Fibroblast of upper back skin (primary cell): ENCODE data around the gene C2orf49.

Experiments
- DNase-seq: peaks from one replicate; pipeline ENCODE4 v3.0.0-alpha.2; 2013

C2orf49 gene

DNA sequence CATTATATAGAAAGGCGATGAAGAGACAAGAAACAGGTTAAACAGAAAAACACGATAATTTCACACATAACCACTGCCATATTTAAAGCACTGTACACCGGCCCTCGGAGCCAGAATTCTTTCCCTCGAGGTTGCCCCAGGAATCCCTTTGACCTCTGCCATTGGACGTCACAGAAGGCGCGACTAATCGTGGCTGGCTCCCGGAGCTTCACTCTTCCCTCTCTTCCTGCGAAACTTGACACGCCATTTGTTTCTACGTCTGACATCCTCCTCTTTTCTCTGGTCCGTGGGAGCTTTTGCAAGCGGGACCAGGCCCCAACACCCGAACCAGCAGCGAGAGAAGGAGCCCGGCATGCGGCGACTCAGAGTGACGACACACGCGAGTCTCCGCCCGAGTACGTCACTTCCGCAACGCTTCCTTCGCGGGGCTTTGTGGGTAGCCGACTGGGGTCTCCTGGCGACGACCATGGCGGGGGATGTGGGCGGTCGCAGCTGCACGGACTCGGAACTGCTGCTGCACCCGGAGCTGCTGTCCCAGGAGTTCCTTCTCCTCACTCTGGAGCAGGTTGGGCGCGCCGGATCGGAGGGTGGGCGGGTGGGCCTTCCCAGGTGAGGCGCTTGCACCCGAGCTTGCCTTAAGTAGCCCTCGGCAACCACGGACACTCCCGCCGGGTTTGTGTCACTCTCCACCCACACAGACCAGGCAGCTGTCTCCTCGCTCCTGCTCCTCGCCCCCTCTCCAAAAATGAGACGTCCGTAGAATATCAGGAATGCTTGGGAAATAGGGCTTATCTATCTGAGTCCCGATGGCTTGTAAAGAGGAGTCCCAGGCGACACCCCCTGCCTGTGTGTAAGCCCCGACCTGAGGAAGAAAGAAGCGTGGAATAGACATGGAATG lies at the start of gene C2orf49:
Gene C2orf49, plus strand, starts transcription at position 419 of the 898 bp plus-strand sequence. Its CDS starts 48 bp downstream, at position 467.
- peak; percentile 84 for DNase-seq

DNA sequence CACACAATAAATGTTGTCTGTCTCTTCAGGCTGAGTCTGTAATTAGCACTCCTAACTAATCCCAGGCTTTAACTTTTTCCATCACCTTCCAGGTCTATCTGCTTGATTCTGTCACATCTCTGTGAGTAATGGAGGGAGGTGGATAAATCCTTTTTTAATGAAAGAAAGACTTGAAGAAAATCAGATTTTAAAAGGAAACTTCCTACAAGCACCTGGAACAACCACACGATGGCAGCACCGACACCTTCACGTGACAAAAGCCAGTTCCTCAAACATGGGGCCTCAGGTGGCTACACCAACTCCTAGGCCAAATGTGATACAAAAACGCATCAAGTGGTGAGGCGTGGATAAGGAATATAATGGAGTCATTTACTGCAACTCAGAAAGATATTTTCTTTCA lies 49.6 kb upstream of the C2orf49 start:
- peak; percentile 25 for DNase-seq

GRCh38 chr2:105288133-105288532 lies 49.2 kb upstream of the C2orf49 start:
- DNase-seq = no peak

- no peak for DNase-seq
Measured at GRCh38 chr2:105290981-105291660, 46.2 kb upstream of the C2orf49 start.

DNA sequence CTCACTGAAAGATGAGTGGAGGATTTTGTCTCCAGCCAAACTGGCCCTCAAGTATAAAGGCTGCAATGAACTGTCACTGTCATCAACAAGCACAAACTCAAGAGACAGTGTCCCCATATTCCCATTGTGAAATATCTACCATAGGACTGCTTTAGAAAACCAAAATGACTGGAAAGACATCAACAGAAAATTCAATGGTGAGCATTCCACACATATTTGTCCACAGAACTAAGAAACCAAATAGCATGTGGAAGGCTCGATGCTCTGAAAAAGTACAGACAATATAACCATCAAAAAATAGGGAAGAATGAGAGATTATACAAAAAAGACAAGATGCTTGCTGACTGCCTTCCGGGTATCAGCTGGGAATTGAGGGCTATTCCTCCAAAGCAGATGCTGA lies 45.4 kb upstream of the C2orf49 start:
- peak; percentile 31 for DNase-seq

- no peak for DNase-seq
Measured at GRCh38 chr2:105294046-105294445, 43.3 kb upstream of the C2orf49 start.

DNA sequence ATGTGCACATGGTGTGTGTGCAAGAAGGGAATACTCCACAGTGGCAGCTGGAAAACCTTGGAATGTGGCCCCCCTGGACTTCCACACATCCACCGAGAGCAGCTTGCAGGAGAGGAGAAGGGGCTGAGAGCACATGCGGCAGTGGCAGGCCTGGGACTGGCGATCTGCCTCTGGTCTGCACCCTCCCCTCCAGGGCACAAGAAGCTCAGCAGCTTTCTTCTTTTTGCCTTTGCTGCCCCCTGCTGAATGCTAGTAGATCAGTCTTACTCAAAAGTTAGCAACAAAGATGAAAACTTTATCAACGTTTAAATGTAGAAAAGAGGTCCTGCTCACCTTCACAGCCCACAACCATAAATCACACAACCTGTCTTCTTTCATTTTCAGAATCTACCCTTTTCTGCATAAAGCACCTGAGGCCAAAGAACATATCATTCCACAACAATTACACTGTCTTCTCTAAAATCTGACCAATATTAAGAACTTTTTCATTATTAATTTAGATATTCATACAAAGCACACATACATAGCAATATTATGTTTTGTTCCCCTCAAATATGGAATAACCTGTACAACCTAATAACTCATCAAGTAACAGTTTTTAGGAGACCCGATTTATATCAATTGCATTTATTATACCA lies 42.4 kb upstream of the C2orf49 start:
- peak; percentile 81 for DNase-seq

DNA sequence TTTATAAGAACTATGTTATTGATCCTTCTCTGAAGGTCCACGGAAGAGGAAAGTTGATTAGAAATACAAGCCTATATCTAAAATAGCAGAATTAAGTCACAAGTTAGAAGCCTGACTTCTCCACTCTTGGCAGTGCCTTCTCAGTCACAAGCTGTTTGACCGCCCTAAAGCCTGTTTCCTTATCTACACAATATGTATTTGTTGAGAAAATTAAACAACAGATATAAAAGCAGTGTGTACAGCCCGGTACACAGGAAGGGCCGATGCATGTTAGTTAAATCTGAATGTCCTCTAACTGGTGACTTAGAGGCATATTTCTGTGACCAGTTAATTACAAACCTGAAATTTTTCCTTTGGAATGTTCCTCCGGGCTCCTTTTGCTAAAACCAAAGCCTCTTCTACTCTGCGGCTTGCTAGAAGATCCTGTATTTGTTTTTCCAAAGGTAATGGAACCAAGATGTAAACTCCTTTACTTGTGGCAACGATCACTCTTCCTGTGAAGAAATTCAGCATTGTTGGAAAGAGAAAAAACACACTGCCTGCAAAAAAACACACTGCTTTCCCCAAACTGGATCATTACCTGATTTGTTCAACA lies 41.2 kb upstream of the C2orf49 start:
- DNase-seq = no peak

GRCh38 chr2:105297216-105297615 lies 40.1 kb upstream of the C2orf49 start:
- no peak for DNase-seq

DNA sequence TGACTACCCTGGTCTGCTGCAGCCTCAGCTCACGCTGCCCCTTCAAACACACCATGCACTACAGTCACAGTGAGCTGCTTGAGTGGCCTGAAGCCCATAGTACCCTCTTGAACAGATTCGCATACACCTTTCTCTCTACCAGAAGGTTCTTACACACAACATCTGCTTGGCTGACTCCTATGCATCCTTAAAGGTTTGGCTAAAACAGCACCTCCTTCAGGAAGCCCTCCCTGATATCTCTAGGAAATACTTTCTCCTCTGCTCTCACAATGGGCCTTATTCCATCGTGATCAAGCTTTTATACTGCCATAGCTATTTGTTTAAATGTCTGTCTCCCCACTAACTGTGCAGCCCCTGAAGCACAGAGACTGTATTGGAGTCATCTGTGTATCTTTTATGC lies 39.3 kb upstream of the C2orf49 start:
- DNase-seq = no peak

- DNase-seq = no peak
Measured at GRCh38 chr2:105299290-105299689, 38.0 kb upstream of the C2orf49 start.

- no peak for DNase-seq
Measured at GRCh38 chr2:105301646-105302045, 35.7 kb upstream of the C2orf49 start.

GRCh38 chr2:105307146-105307545 lies 30.2 kb upstream of the C2orf49 start:
- no peak for DNase-seq

- no peak for DNase-seq
Measured at GRCh38 chr2:105307550-105307949, 29.8 kb upstream of the C2orf49 start.

GRCh38 chr2:105307962-105308361 lies 29.4 kb upstream of the C2orf49 start:
- DNase-seq = no peak

- no peak for DNase-seq
Measured at GRCh38 chr2:105308382-105309146, 28.8 kb upstream of the C2orf49 start.

- DNase-seq = no peak
Measured at GRCh38 chr2:105309147-105309545, 28.2 kb upstream of the C2orf49 start.

- no peak for DNase-seq
Measured at GRCh38 chr2:105313877-105314276, 23.5 kb upstream of the C2orf49 start.

DNA sequence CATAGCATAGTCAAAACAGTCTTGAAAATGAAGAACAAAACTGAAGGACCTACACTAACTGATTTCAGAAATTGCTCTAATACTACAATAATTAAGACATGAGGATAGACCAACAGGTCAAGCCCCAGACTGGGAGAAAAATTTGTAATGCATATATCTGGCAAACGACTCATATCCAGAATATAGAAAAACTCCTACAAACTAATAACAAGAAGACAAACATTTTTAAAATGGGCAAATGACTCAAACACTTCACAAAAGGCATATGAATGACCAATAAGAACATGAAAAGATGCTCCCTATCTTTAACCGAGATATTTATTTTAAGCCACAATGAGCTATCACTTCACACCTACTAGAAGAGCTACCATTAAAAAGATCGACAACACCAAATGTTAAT lies 22.0 kb upstream of the C2orf49 start:
- DNase-seq = no peak

DNA sequence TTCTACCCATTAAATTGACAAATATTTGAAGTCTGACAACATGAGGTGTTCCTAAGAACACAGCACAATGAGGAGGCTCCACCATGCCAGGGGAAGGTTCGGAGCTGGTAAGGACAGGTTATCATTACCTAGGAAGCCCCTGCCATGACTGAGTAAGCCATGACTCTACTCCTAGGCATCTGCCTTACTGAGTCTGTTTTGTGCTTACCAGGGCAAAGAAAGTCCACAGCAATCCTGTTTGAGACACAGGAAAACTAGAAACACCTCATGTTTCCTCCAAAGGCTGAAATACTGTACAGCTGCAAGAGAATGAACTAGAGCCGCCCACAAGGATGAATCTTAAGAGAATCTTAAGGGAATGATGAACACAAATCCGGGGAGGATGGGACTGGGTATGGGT lies 19.4 kb upstream of the C2orf49 start:
- no peak for DNase-seq

GRCh38 chr2:105320651-105321215 lies 16.6 kb upstream of the C2orf49 start:
- DNase-seq = no peak
